IMR-90 (cell line): ENCODE results near the gene SLCO3A1. TPM values are rescaled to one million over a fixed set of nuclear protein-coding genes. Genes with fewer than 3 reads are reported as not detected.
"Not testable (repeated sequence)": the region's sequence is repeated elsewhere in the genome, so short reads cannot be mapped to it uniquely, and the experiment has no call there.

Experiments
- ATAC-seq: fragments of 200-7000 bp; cut with Tn5 transposase; 2 replicates; pipeline ENCODE4 v1.9.1; 2020; ENCODE audit warnings: low read depth, mild to moderate bottlenecking, moderate library complexity
- BruUV-seq: library from RNA; stranded (reverse); fragments of 400-500 nt; replicated peaks from 2 replicates; lab custom pipeline; 2021; lab: Mats Ljungman, UMichigan
- CTCF ChIA-PET: fragments of 300-600 bp; formaldehyde crosslinking; extraction: SDS; loops from one replicate; lab custom pipeline; 2021; ENCODE audit warnings: antibody characterized with exemption; lab: Yijun Ruan, JAX
- POLR2A ChIA-PET: fragments of 300-600 bp; sonication (Branson Sonifier 250); formaldehyde crosslinking; loops from one replicate; lab custom pipeline; 2022; ENCODE audit warnings: antibody characterized with exemption; ENCODE audit not compliant: unreplicated experiment; lab: Charles Lee
- DNase-seq: peaks from one replicate; pipeline ENCODE4 v3.0.0; 2013
- H2AFZ ChIP-seq: replicated peaks from 2 replicates; pipeline ENCODE3; 2013; ENCODE audit warnings: low read length, mild to moderate bottlenecking; ENCODE audit not compliant: poor library complexity
- H2AK5ac ChIP-seq: 2 replicates; pipeline ENCODE4 v1.6.1; 2013; ENCODE audit warnings: low read depth, low read length, inconsistent platforms
- H2AK9ac ChIP-seq: replicated peaks from 2 replicates; pipeline ENCODE3; 2013; ENCODE audit warnings: mild to moderate bottlenecking, low read depth, low read length, moderate library complexity; ENCODE audit not compliant: poor library complexity
- H2BK120ac ChIP-seq: 2 replicates; pipeline ENCODE4 v1.6.1; 2013; ENCODE audit warnings: low read depth, low read length, inconsistent platforms
- H2BK15ac ChIP-seq: 3 replicates; pipeline ENCODE4 v1.6.1; 2013; ENCODE audit warnings: low read depth, low read length, inconsistent platforms
- H2BK20ac ChIP-seq: 2 replicates; pipeline ENCODE4 v1.6.1; 2013; ENCODE audit warnings: low read depth, mild to moderate bottlenecking, inconsistent platforms, low read length, moderate library complexity
- H2BK5ac ChIP-seq: 2 replicates; pipeline ENCODE4 v1.6.1; 2013; ENCODE audit warnings: mild to moderate bottlenecking, low read depth, low read length, inconsistent platforms; ENCODE audit not compliant: poor library complexity, severe bottlenecking
- H3K14ac ChIP-seq: replicated peaks from 2 replicates; pipeline ENCODE4 v1.6.1; 2013; ENCODE audit warnings: low read depth, low read length, inconsistent platforms
- H3K18ac ChIP-seq: 2 replicates; pipeline ENCODE4 v1.6.1; 2013; ENCODE audit warnings: low read depth, low read length, control low read depth
- H3K23ac ChIP-seq: 2 replicates; pipeline ENCODE4 v1.6.1; 2013; ENCODE audit warnings: low read depth, low read length, inconsistent platforms
- H3K27ac ChIP-seq: 2 replicates; pipeline ENCODE4 v1.5.1; 2013; ENCODE audit warnings: mild to moderate bottlenecking, control low read depth, low read length; ENCODE audit not compliant: insufficient read depth
- H3K27me3 ChIP-seq: 2 replicates; pipeline ENCODE4 v1.6.1; 2013; ENCODE audit warnings: low read length; ENCODE audit not compliant: control insufficient read depth, insufficient read depth
- H3K36me3 ChIP-seq: 2 replicates; pipeline ENCODE4 v1.6.1; 2013; ENCODE audit warnings: low read length, mixed read lengths; ENCODE audit not compliant: control insufficient read depth, insufficient read depth
- H3K4ac ChIP-seq: 2 replicates; pipeline ENCODE4 v1.6.1; 2013; ENCODE audit warnings: low read depth, low read length, inconsistent platforms
- H3K4me1 ChIP-seq: 2 replicates; pipeline ENCODE4 v1.6.1; 2013; ENCODE audit warnings: low read length, mixed read lengths; ENCODE audit not compliant: control insufficient read depth, insufficient read depth
- H3K4me2 ChIP-seq: 2 replicates; pipeline ENCODE4 v1.6.1; 2013; ENCODE audit warnings: low read depth, mild to moderate bottlenecking, control low read depth, low read length, moderate library complexity
- H3K4me3 ChIP-seq: 2 replicates; pipeline ENCODE4 v1.5.1; 2013; ENCODE audit warnings: low read depth, mild to moderate bottlenecking, control low read depth, low read length, moderate library complexity; ENCODE audit not compliant: insufficient read depth
- H3K56ac ChIP-seq: 2 replicates; pipeline ENCODE4 v1.6.1; 2013; ENCODE audit warnings: low read length, inconsistent platforms; ENCODE audit not compliant: insufficient read depth; ENCODE audit errors: extremely low read depth
- H3K79me1 ChIP-seq, 2 experiments: 2 replicates each; pipeline ENCODE4 v1.6.1; 2013; ENCODE audit warnings: low read length in 2 of 2, inconsistent platforms in 1 of 2, low read depth in 1 of 2
- H3K9ac ChIP-seq: 2 replicates; pipeline ENCODE4 v1.6.1; 2013; ENCODE audit warnings: low read depth, low read length, control low read depth
- H3K9me1 ChIP-seq: 2 replicates; pipeline ENCODE4 v1.6.1; 2013; ENCODE audit warnings: low read length, inconsistent platforms; ENCODE audit not compliant: insufficient read depth
- H3K9me3 ChIP-seq: 2 replicates; pipeline ENCODE4 v1.6.1; 2013; ENCODE audit warnings: low read length; ENCODE audit not compliant: control insufficient read depth, insufficient read depth
- H4K20me1 ChIP-seq: 2 replicates; pipeline ENCODE4 v1.6.1; 2013; ENCODE audit warnings: low read length, inconsistent platforms; ENCODE audit not compliant: insufficient read depth
- H4K5ac ChIP-seq: 2 replicates; pipeline ENCODE4 v1.6.1; 2013; ENCODE audit warnings: mild to moderate bottlenecking, low read depth, low read length, control low read depth
- H4K8ac ChIP-seq, 2 experiments: 2 replicates each; pipeline ENCODE4 v1.6.1; 2013; ENCODE audit warnings: low read depth in 2 of 2, low read length in 2 of 2, control low read depth in 1 of 2, inconsistent platforms in 1 of 2
- H4K91ac ChIP-seq: 2 replicates; pipeline ENCODE4 v1.6.1; 2013; ENCODE audit warnings: low read depth, low read length, inconsistent platforms; ENCODE audit not compliant: insufficient read depth
- WGBS, 2 experiments: methylation state at CpG; one replicate each; pipeline versions ENCODE4 v1.1.5 to v1.1.7; 2013; ENCODE audit warnings: missing lambda C conversion rate in 2 of 2; ENCODE audit not compliant: insufficient read length in 1 of 2; ENCODE audit errors: extremely low coverage in 2 of 2; 5-methylcytosine and 5-hydroxymethylcytosine counted together
- dilution Hi-C: fragments of 300-500 bp; cut with HindIII; formaldehyde crosslinking; loops from one replicate; pipeline ENCODE4 v1.14.3; 2018; ENCODE audit warnings: low sequenced_read_pairs; ENCODE audit not compliant: unreplicated experiment
- in situ Hi-C: fragments of 300-500 bp; cut with MboI; formaldehyde crosslinking; loops from 3 replicates; pipeline ENCODE4 v1.14.3; 2019; ENCODE audit warnings: low sequenced_read_pairs, inconsistent platforms, mixed read lengths
- intact Hi-C: fragments of 100-400 bp; cut with micrococcal nuclease; formaldehyde crosslinking; loops from 2 replicates; pipeline ENCODE4 v1.10.0; 2022
- polyA plus RNA-seq, 3 experiments: library from polyadenylated mRNA; depleted of rRNA; stranded (reverse); fragments of >200 nt; gene quantifications; 2 replicates each; pipeline ENCODE4 v1.2.3, GENCODE V29; 2012; ENCODE audit warnings: low replicate concordance in 1 of 3
- total RNA-seq: library from RNA; depleted of rRNA; stranded (reverse); fragments of >200 nt; gene quantifications from 2 replicates; pipeline ENCODE4 v1.2.3, GENCODE V29; 2012

SLCO3A1 gene
- total and polyA plus RNA-seq, 2 of the 4 experiments (the other 2 are of a cell fraction), result 4.7 to 8.1 TPM

GRCh38 chr15:92059971-92060311 lies 206.4 kb downstream of the SLCO3A1 start:
- H3K4me3 ChIP-seq, dilution Hi-C loops, H3K4me1 ChIP-seq, H3K4ac ChIP-seq, H3K79me1 ChIP-seq, H2BK5ac ChIP-seq, H3K27ac ChIP-seq, H3K56ac ChIP-seq, H2AK5ac ChIP-seq, DNase-seq, H4K91ac ChIP-seq, H2BK120ac ChIP-seq, H3K18ac ChIP-seq, H2AFZ ChIP-seq, H2BK15ac ChIP-seq, H3K14ac ChIP-seq, H3K4me2 ChIP-seq, H2AK9ac ChIP-seq, H4K8ac ChIP-seq, H3K9me1 ChIP-seq, H4K20me1 ChIP-seq, BruUV-seq, H3K27me3 ChIP-seq, H4K5ac ChIP-seq, intact Hi-C loops, H3K9me3 ChIP-seq, H3K23ac ChIP-seq, ATAC-seq, H3K36me3 ChIP-seq, H3K9ac ChIP-seq, in situ Hi-C loops, H2BK20ac ChIP-seq: not testable (repeated sequence)
- CTCF ChIA-PET, result interaction anchor here (0.7 kb wide), 1 partner anchor 139 kb away, joined by 4 read pairs; no protein-coding TSS in a partner anchor
- no CpG with 5 or more reads among the region's 3 CpGs for WGBS, 2 experiments
- POLR2A ChIA-PET, result interaction anchor here (0.9 kb wide), 1 partner anchor 272 kb away, joined by 7 read pairs; no protein-coding TSS in a partner anchor
